Measurements from ENCODE around the gene CD68. TPM values are rescaled to one million over a fixed set of nuclear protein-coding genes. Genes with fewer than 3 reads are reported as not detected.

Gene CD68
- total RNA-seq, 2 experiments from 2014 or later: 9.2 to 13.7 TPM

DNA sequence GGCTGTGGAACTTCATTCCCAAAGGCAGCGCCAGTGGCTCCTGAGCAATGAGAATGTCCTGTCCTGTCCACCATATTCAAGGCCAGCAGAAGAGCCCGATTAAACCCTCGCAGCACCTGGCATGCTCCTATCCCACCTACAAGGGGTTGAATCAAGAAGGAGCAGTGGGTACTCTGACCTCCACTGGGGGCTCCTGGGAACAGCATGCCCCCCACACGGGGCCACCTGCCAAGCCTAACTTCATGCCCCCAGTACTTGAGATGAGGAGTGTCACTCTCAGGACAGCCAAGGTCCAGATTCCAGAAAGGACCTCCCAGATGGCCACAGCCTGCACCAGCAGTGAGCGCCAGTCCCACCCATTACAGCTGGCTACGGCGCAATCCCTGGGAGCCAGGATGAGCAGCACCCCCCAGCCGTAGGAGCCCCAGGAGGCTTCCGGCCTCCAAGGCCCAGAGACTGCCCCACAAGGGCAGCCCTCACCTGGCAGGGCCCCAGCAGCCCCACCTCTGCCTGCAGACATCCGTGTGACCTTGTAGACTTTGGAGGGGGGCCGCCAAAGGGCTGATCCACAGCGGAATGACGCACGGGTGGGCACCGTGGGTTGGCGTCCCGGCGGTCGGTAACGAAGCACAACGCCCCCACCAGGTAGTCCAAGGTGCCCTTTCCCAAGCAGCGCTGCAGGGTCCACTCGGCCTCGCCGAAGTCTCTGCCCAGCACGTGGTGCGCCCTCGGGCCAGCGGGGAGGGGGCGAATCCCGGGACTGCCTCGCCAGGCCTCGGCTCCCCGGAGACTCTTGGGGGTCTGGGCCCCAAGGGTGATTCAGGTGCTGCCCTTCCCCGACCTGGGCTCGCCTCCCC is 3.2 kb downstream of the CD68 start:
- ChIA-PET CTCF (interaction anchor here (1.0 to 3.4 kb wide), 5 partner anchors 22 to 227 kb away, joined by 3 to 30 read pairs (median 5); partner anchors contain the start of genes SENP3 and TMEM102), POLR2A (interaction anchor here (0.8 to 3.0 kb wide), 7 partner anchors 7 to 253 kb away, joined by 3 to 43 read pairs (median 11); partner anchors contain the start of genes FXR2, POLR2A, TP53 and WRAP53)
- no peak for DNase-seq
- intact Hi-C loops (cut with DNase I, micrococcal nuclease): loop anchor here (1.0 to 5.0 kb wide), 9 partner anchors 10 to 350 kb away; partner anchors contain the start of genes CNTROB (in 1 of the 2), NAA38 (in 1 of the 2), POLR2A (in 1 of the 2) and SENP3 (in 1 of the 2)
- H3K4me3 Mint-ChIP-seq: peak overlapping the region; percentile 82
- peaks cover 45% of the 10 kb centered on the region for H3K36me3 Mint-ChIP-seq (ENCODE audit: low read depth)
- no peaks in the 10 kb centered on the region for H3K9me3 Mint-ChIP-seq (ENCODE audit: low read depth)
- H3K27me3 Mint-ChIP-seq: no peaks in the 10 kb centered on the region
- peaks cover 64% of the 10 kb centered on the region for H3K4me1 Mint-ChIP-seq
- no peak for ATAC-seq
- peak overlapping the region; percentile 100 for H3K27ac Mint-ChIP-seq

DNA sequence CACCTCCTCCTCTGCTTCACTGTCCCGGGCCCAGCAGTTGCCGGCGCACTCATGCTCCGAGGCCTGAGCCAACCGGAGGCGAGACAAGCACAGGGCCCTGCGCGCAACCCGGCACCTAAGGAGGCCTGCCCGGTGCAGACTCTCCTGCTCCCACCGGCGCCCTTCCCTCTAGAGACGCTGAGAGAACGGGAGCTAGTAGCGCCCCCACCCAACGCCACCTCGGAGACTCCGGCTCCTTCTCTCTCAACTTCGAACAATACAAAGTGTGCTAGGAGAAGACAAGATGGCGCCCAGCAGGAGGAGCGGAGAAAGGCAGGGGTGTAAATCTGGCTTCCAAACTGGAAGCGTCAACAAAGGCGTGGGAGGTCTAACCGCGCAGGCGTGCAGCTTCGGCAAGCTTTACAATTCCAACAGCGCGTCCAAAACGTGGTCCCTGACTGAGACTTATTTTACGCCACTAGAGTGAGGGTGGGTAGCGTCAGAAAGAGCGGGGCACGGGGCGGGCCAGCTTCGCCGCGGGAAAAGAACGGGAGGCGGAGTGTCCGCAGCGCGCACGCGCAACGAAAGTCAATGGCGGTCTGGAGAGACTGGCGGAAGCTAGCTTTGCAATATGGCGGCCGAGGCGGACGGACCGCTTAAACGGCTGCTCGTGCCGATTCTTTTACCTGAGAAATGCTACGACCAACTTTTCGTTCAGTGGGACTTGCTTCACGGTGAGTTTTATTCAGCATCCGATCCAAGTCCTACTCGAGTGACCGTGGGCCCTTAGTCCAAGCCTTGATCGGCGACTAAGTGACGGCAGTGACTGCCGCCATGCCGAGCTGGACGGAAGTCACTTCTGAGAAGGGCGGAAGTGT is 4.0 kb downstream of the CD68 start, which contains the start of gene MPDU1:
Gene MPDU1 (plus strand): TSS at position 600 of the 857 bp plus-strand sequence. CDS start 11 bp downstream, at position 611.
- ChIA-PET POLR2A (interaction anchor here (0.5 to 3.0 kb wide), 15 partner anchors 8 to 420 kb away, joined by 3 to 43 read pairs (median 5); partner anchors contain the start of genes FXR2, POLR2A, TMEM102 and TP53), CTCF (interaction anchor here (0.8 to 3.4 kb wide), 9 partner anchors 9 to 232 kb away, joined by 3 to 30 read pairs (median 7); partner anchors contain the start of genes FXR2, SENP3, TMEM102 and TP53)
- no peaks in the 10 kb centered on the region for H3K27me3 Mint-ChIP-seq
- ATAC-seq (peak; percentile 77), DNase-seq (peak; percentile 98)
- peak within 1 kb of the TSS; percentile 82 for H3K4me3 Mint-ChIP-seq
- intact Hi-C loops (cut with DNase I, micrococcal nuclease): loop anchor here (1.0 to 5.0 kb wide), 12 partner anchors 11 to 349 kb away; partner anchors contain the start of genes FXR2 (in 2 of the 2), CNTROB (in 1 of the 2), NAA38 (in 1 of the 2) and POLR2A (in 1 of the 2)
- H3K4me1 Mint-ChIP-seq: peaks cover 56% of the 10 kb centered on the region
- H3K36me3 Mint-ChIP-seq (ENCODE audit: low read depth): peaks cover 43% of the 10 kb centered on the region
- H3K9me3 Mint-ChIP-seq (ENCODE audit: low read depth): no peaks in the 10 kb centered on the region
- H3K27ac Mint-ChIP-seq: peak within 1 kb of the TSS; percentile 100

DNA sequence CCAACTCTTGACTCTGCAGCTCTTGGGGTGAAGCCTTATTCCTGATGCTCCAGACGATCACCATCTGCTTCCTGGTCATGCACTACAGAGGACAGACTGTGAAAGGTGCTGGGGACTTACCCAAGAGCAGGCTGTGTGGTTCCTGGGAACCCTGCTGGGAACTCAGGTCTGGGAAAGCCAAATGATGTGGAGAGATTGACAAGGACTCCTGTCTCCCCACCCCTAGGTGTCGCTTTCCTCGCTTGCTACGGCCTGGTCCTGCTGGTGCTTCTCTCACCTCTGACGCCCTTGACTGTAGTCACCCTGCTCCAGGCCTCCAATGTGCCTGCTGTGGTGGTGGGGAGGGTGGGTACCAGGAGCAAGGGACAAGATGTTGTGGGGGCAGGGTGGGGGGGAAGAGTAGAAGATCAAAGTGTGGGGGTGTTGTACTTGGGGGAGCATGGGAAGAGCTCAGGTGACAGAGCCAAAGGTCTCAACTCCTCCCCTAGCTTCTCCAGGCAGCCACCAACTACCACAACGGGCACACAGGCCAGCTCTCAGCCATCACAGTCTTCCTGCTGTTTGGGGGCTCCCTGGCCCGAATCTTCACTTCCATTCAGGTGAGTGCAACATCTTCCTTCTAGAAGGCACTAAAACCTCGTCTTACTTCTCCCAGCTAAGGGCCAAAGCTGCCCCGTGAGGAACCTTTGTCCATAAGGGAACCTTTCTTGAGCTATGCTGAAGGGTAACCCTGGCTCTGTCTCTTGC is 7.4 kb downstream of the CD68 start:
- no peak overlapping the region for H3K4me3 Mint-ChIP-seq
- no peaks in the 10 kb centered on the region for H3K27me3 Mint-ChIP-seq
- H3K36me3 Mint-ChIP-seq (ENCODE audit: low read depth): peaks cover 34% of the 10 kb centered on the region
- CTCF ChIA-PET: interaction anchor here (0.6 to 1.8 kb wide), 4 partner anchors 26 to 150 kb away, joined by 4 to 6 read pairs (median 6); partner anchors contain the start of genes TP53 and WRAP53
- no peak overlapping the region for H3K27ac Mint-ChIP-seq
- ATAC-seq (no peak), DNase-seq (no peak)
- POLR2A ChIA-PET: interaction anchor here (1.2 kb wide), 1 partner anchor 100 kb away, joined by 3 read pairs; no protein-coding TSS in a partner anchor
- no peaks in the 10 kb centered on the region for H3K9me3 Mint-ChIP-seq (ENCODE audit: low read depth)
- intact Hi-C loops (cut with DNase I, micrococcal nuclease): no loop called here
- peaks cover 28% of the 10 kb centered on the region for H3K4me1 Mint-ChIP-seq

DNA sequence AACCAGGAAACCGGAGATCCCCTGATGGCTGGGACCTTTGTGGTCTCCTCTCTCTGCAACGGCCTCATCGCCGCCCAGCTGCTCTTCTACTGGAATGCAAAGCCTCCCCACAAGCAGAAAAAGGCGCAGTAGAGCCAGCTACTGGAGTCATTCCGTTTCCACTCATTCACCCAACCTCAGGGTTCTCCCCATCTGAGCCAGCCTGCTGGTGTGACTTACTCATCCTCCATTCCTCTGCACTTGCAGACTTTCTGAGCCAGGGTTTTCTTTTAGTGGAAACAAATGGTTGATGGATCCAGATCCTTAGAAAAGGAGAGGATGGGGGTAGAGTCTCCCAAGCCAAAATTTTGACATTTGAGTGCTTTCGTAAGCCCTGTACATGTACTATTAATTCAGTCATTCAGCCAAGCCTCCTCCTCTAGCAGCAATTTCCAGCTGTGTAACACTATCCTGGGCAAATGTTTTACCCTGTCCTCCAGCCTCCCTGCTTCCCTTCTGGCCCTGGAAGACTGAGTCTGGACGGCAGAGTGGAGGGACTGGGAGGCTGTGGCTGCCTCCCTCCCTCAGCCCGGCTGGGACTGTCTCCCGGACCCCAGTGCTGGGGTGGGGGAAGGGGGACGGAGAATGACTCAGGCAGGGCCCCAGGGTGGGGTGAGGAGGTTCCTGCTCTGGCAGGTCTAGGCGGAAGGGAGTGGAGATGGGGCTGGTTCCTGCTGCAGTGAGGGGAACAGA is 8.1 kb downstream of the CD68 start:
- DNase-seq: no peak
- intact Hi-C loops (cut with DNase I, micrococcal nuclease): loop anchor here in 1 of 2 experiments (2.0 kb wide), 2 partner anchors 65 to 73 kb away; no protein-coding TSS in a partner anchor
- H3K27ac Mint-ChIP-seq: no peak overlapping the region
- no peaks in the 10 kb centered on the region for H3K27me3 Mint-ChIP-seq
- CTCF ChIA-PET: interaction anchor here (1.2 to 2.3 kb wide), 4 partner anchors 12 to 151 kb away, joined by 5 to 9 read pairs (median 6); partner anchors contain the start of genes TP53 and WRAP53
- ATAC-seq: no peak
- peaks cover 21% of the 10 kb centered on the region for H3K4me1 Mint-ChIP-seq
- no peak overlapping the region for H3K4me3 Mint-ChIP-seq
- H3K36me3 Mint-ChIP-seq (ENCODE audit: low read depth): peaks cover 34% of the 10 kb centered on the region
- no peaks in the 10 kb centered on the region for H3K9me3 Mint-ChIP-seq (ENCODE audit: low read depth)
- POLR2A ChIA-PET: interaction anchor here (1.2 kb wide), 1 partner anchor 99 kb away, joined by 3 read pairs; no protein-coding TSS in a partner anchor

DNA sequence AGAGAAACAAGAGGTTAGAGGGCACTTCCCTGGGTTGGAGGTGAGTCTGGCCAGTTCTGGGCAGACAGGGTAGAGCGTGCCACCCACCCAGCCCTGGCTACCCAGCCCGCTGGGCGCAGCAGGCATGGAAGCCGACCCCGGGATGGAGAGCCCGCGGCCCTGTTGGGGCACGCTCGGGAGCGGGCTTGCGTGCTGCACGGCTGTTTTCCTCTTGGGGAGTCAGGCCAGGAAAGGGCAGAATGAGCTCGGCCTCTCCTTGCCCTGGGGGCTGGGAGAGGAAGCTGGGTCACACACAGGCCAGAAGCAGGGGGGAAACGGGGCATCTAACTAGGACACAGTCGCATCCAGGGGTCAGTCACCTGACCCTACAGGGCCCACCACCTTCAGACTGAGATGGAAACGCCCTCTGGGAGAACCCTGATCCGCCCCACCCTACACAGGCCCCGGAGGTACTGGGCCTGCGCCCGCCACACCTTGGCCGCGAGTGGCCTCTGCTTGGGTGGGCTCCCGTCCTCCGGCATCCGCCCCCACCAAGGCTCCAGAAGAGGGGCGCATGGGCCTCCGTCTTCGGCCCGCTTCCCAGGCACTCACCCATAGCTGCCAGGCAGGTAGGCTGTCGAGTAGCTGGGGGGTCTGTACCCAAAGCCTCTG is 9.2 kb downstream of the CD68 start:
- intact Hi-C loops (cut with DNase I, micrococcal nuclease): loop anchor here in 1 of 2 experiments (1.0 to 2.0 kb wide), 4 partner anchors 66 to 308 kb away; no protein-coding TSS in a partner anchor
- DNase-seq (no peak), ATAC-seq (no peak)
- H3K36me3 Mint-ChIP-seq (ENCODE audit: low read depth): peaks cover 41% of the 10 kb centered on the region
- no peaks in the 10 kb centered on the region for H3K27me3 Mint-ChIP-seq
- H3K9me3 Mint-ChIP-seq (ENCODE audit: low read depth): no peaks in the 10 kb centered on the region
- H3K27ac Mint-ChIP-seq: no peak overlapping the region
- ChIA-PET CTCF (interaction anchor here (0.5 to 2.3 kb wide), 19 partner anchors 9 to 291 kb away, joined by 3 to 12 read pairs (median 4); partner anchors contain the start of genes CD68, CHRNB1, FXR2 and TMEM95), POLR2A (interaction anchor here (0.6 to 1.7 kb wide), 4 partner anchors 12 to 99 kb away, joined by 3 to 5 read pairs (median 4); partner anchors contain the start of gene TP53)
- peaks cover 16% of the 10 kb centered on the region for H3K4me1 Mint-ChIP-seq
- no peak overlapping the region for H3K4me3 Mint-ChIP-seq

DNA sequence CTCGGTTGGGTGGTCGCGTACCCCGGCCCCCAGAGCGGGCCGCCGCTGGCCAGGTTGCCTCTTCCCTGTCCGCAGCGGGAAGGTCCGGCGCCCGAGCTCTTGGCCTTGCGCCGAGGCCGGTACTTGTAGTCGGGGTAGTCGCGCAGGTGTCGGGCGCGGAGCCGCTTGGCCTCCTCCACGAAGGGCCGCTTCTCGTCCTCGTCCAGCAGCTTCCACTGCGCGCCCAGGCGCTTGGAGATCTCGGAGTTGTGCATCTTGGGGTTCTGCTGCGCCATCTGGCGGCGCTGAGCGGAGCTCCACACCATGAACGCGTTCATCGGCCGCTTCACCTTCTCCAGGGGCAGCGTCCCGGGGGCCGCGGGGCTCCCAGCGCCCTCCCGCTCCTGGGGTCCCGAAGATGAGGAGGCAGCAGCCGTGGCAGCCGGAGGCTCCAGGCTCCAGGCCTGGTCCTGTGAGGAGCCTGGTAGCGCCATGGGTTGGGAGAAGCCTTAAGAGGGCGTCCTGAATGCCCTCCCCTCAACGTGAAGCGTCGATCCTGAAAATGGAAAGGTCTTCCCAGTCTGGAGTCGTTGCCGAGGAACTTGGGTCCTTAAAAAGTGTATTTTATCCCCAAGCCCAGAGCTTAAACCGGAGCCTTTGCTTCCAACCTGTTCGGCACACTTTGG is 9.9 kb downstream of the CD68 start:
- intact Hi-C loops (cut with DNase I, micrococcal nuclease): loop anchor here in 1 of 2 experiments (1.0 to 2.0 kb wide), 4 partner anchors 67 to 309 kb away; no protein-coding TSS in a partner anchor

DNA sequence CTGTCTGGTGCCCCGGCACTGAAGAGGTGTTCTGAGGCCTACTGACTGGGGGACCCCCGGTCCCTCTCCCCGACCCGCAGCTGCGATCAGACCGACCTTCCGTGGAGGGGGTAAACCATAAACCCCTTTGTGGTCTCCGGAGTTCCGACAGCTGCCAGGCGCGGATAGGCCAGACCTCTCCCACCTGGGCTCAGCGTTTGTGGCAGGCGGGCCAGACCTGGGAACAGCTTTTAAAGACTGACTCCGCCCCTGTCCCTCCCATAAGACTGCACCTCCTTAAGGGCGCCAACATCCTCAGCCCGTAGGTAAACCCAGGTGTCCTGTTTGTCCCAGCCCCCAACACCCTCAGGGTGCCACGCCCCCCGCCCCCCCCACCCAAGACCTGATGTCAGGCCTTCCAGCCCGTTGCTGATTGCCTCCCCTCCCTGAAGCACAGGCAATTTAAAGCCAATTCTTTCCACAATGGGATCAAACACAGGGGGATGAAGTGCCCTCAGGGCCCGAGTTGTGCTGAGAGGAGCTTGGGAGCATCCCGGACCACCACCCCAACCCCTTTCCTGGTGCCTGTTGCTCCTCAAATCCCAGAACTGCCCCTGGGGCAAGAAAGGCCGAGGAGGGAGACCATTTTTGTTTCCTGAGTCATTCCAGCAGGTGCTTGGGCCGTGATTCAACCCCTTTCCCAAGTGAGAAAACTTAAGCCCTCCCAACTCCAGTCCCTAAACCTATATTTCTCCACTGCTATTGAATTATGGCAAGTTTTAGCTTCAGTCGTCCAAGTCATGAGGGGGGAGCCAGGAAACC is 10.7 kb downstream of the CD68 start, which contains the start of gene SOX15:
Gene SOX15 (minus strand): TSS at position 204 of the 801 bp plus-strand sequence. CDS start 418 bp downstream, outside the sequence.
- no peak within 1 kb of the TSS for H3K4me3 Mint-ChIP-seq
- no peak for DNase-seq
- H3K27ac Mint-ChIP-seq: no peak within 1 kb of the TSS
- no peaks in the 10 kb centered on the region for H3K27me3 Mint-ChIP-seq
- no peaks in the 10 kb centered on the region for H3K9me3 Mint-ChIP-seq (ENCODE audit: low read depth)
- peaks cover 43% of the 10 kb centered on the region for H3K36me3 Mint-ChIP-seq (ENCODE audit: low read depth)
- H3K4me1 Mint-ChIP-seq: peaks cover 9% of the 10 kb centered on the region
- no peak for ATAC-seq
- ChIA-PET CTCF (interaction anchor here (0.6 to 2.3 kb wide), 22 partner anchors 11 to 286 kb away, joined by 3 to 12 read pairs (median 4); partner anchors contain the start of genes CD68, CHRNB1, FXR2 and TMEM95), POLR2A (interaction anchor here (0.5 to 1.7 kb wide), 7 partner anchors 10 to 97 kb away, joined by 3 to 10 read pairs (median 4); partner anchors contain the start of genes CD68 and TP53)
- intact Hi-C loops (cut with DNase I, micrococcal nuclease): loop anchor here in 1 of 2 experiments (1.0 to 2.0 kb wide), 4 partner anchors 67 to 310 kb away; no protein-coding TSS in a partner anchor

More for the DNA sequence above, 9.9 kb downstream of the CD68 start:
- peaks cover 16% of the 10 kb centered on the region for H3K4me1 Mint-ChIP-seq
- ChIA-PET CTCF (interaction anchor here (0.5 to 2.3 kb wide), 24 partner anchors 9 to 291 kb away, joined by 3 to 12 read pairs (median 4); partner anchors contain the start of genes CD68, CHRNB1, FXR2 and TMEM95), POLR2A (interaction anchor here (0.5 to 1.7 kb wide), 6 partner anchors 29 to 98 kb away, joined by 3 to 10 read pairs (median 4); partner anchors contain the start of gene TP53)
- H3K4me3 Mint-ChIP-seq: no peak overlapping the region
- DNase-seq (peak; percentile 85), ATAC-seq (peak; percentile 86)
- no peak overlapping the region for H3K27ac Mint-ChIP-seq
- no peaks in the 10 kb centered on the region for H3K27me3 Mint-ChIP-seq
- no peaks in the 10 kb centered on the region for H3K9me3 Mint-ChIP-seq (ENCODE audit: low read depth)
- H3K36me3 Mint-ChIP-seq (ENCODE audit: low read depth): peaks cover 44% of the 10 kb centered on the region

DNA sequence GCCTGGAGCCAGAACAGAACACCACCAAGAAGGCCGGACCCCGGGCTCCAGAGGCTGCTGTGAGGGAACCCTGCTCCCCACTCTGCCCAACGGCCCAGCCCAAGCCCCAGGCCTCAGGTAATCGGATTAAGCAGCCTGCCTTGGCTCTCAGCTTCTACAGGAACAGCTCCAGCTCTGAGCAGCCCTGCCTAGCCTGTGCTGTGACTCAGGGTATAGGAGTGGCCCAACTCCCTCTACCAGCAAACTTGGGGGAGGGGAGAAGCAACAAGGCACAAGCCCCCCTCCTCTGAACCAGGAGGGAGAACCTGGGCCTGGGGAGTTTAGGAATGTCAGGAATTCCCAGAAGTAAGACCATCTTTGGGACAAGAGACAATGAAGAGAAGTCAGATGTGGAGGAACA is 11.3 kb downstream of the CD68 start:
- no peak overlapping the region for H3K27ac Mint-ChIP-seq
- H3K9me3 Mint-ChIP-seq (ENCODE audit: low read depth): no peaks in the 10 kb centered on the region
- DNase-seq: no peak
- no peak overlapping the region for H3K4me3 Mint-ChIP-seq
- POLR2A ChIA-PET: no interaction called here
- CTCF ChIA-PET: interaction anchor here (0.7 to 0.9 kb wide), 2 partner anchors 30 to 70 kb away, joined by 3 to 4 read pairs; no protein-coding TSS in a partner anchor
- intact Hi-C loops (cut with DNase I, micrococcal nuclease): no loop called here
- peak; percentile 41 for ATAC-seq
- peaks cover 47% of the 10 kb centered on the region for H3K36me3 Mint-ChIP-seq (ENCODE audit: low read depth)
- peaks cover 6% of the 10 kb centered on the region for H3K4me1 Mint-ChIP-seq
- no peaks in the 10 kb centered on the region for H3K27me3 Mint-ChIP-seq
